BJ (cell line): ENCODE measurements around the gene SOCS4. TPM values are rescaled to one million over a fixed set of nuclear protein-coding genes. Genes with fewer than 3 reads are reported as not detected.
"Not testable (repeated sequence)": the region's sequence is repeated elsewhere in the genome, so short reads cannot be mapped to it uniquely, and the experiment has no call there.

Experiments used
- CTCF ChIA-PET: fragments of 350-600 bp; formaldehyde crosslinking; extraction: SDS; loops from one replicate; lab custom pipeline; 2021; ENCODE audit warnings: antibody characterized with exemption, inconsistent platforms; lab: Yijun Ruan, JAX
- POLR2A ChIA-PET: fragments of 300-600 bp; sonication (Branson Sonifier 250); formaldehyde crosslinking; extraction: SDS; loops from one replicate; lab custom pipeline; 2021; ENCODE audit warnings: antibody characterized with exemption; lab: Charles Lee
- DNase-seq: peaks from one replicate; pipeline ENCODE4 v3.0.0-alpha.2; 2011; ENCODE audit warnings: low read depth
- H3K27me3 ChIP-seq: 2 replicates; pipeline ENCODE4 v1.6.0; 2011; ENCODE audit warnings: low read length; ENCODE audit not compliant: control insufficient read depth, insufficient read depth
- H3K36me3 ChIP-seq: 2 replicates; pipeline ENCODE4 v1.5.1; 2011; ENCODE audit warnings: low read length; ENCODE audit not compliant: control insufficient read depth, insufficient read depth
- H3K4me3 ChIP-seq: 2 replicates; pipeline ENCODE4 v1.5.1; 2011; ENCODE audit warnings: low read depth, mild to moderate bottlenecking, control low read depth, low read length
- polyA plus RNA-seq: library from polyadenylated mRNA; depleted of rRNA; stranded (reverse); fragments of >200 nt; gene quantifications from 2 replicates; pipeline ENCODE4 v1.2.3, GENCODE V29; 2011
- TF ChIP-seq, protein P1 (sequence below): IDR thresholded peaks from 2 replicates; pipeline ENCODE4 v1.5.1; 2011; ENCODE audit warnings: low read depth, mild to moderate bottlenecking, control low read depth, inconsistent platforms, low read length, moderate library complexity; ENCODE audit not compliant: insufficient read depth

Gene SOCS4
- polyA plus RNA-seq, 1 experiment: 3.0 TPM

DNA sequence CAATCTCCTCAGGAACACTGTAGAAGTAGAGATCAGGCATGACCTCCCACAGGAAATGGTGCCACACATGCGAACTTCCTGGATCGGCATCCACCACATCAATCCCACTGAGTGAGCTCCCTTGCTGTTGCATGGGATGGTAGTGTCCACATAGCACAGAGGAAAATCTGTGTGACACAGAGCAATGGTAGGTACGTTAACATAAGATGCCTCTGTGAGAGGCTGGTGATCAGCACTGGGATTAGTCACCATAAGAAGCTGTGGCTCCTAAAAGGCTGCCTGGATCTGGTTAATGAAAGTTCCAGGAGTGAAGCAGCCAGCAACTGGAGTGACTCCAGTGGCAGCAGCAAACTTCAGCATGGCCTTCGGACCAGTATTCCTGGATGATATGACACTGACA lies 22.0 kb upstream of the SOCS4 start:
- POLR2A ChIA-PET: no interaction called here
- no peak for DNase-seq
- no peaks in the 10 kb centered on the region; the same call in 1 of the 2 replicates for H3K36me3 ChIP-seq
- TF ChIP-seq, protein P1, sequence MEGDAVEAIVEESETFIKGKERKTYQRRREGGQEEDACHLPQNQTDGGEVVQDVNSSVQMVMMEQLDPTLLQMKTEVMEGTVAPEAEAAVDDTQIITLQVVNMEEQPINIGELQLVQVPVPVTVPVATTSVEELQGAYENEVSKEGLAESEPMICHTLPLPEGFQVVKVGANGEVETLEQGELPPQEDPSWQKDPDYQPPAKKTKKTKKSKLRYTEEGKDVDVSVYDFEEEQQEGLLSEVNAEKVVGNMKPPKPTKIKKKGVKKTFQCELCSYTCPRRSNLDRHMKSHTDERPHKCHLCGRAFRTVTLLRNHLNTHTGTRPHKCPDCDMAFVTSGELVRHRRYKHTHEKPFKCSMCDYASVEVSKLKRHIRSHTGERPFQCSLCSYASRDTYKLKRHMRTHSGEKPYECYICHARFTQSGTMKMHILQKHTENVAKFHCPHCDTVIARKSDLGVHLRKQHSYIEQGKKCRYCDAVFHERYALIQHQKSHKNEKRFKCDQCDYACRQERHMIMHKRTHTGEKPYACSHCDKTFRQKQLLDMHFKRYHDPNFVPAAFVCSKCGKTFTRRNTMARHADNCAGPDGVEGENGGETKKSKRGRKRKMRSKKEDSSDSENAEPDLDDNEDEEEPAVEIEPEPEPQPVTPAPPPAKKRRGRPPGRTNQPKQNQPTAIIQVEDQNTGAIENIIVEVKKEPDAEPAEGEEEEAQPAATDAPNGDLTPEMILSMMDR: no peak
- no peaks in the 10 kb centered on the region for H3K27me3 ChIP-seq
- no peak overlapping the region for H3K4me3 ChIP-seq
- CTCF ChIA-PET: no interaction called here

DNA sequence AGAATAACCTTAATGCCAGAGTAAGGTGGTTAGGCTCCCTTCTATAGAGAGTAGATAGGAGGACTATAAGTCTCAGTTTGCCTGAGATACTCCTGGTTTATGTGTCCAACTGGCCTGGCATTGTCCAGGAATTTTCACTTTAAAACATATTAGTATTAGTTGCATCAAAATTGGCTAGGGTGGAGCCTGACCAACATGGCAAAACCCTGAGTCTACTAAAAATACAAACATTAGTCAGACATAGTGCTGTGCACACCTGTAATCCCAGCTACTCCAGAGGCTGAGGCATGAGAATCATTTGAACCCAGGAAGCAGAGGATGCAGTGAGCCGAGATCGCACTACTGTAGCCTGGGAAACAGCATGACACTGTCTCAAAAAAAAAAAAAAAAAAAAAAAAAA lies 12.0 kb upstream of the SOCS4 start:
- TF ChIP-seq, protein P1: no peak
- POLR2A ChIA-PET: no interaction called here
- Histone ChIP-seq H3K36me3 (no peaks in the 10 kb centered on the region), H3K4me3 (no peak overlapping the region), H3K27me3 (no peaks in the 10 kb centered on the region)
- CTCF ChIA-PET: interaction anchor here (0.9 to 1.7 kb wide), 2 partner anchors 37 to 451 kb away, joined by 3 to 7 read pairs; partner anchors contain the start of gene MAPK1IP1L
- no peak for DNase-seq

DNA sequence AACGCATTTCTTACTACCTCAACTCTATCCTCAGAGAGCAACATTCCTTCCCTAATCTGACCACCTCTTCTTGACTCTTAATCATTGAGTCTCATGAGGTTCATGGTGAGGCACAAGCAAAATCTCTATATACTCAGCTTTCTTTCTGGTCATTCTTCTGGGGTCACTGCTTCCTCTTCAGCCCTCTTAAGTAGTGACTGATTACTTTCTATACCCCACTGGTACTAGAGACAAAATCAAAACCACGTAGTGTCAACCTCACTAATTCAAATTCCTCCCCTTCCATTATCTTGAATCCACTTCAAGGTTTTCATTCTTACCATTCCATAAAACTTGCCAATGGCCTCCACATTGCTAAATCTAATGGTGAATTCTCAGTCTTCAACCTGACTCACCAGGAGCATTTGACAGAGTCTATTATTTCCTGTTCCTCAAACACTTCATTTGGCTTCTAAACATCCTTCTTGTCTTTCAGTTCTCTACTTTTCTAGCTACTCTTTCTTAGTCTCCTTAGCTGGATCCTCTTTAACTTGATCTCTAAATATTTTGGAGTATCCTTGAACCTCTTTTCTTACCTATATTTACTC lies 7.0 kb upstream of the SOCS4 start:
- DNase-seq: no peak
- ChIA-PET CTCF (interaction anchor here (0.6 kb wide), 1 partner anchor 193 kb away, joined by 5 read pairs; no protein-coding TSS in a partner anchor), POLR2A (no interaction called here)

GRCh38 chr14:55024365-55024764 lies 2.7 kb upstream of the SOCS4 start:
- H3K36me3 ChIP-seq, H3K4me3 ChIP-seq, DNase-seq, POLR2A ChIA-PET, CTCF ChIA-PET, H3K27me3 ChIP-seq: not testable (repeated sequence)

More for the DNA sequence above, 7.0 kb upstream of the SOCS4 start:
- Histone ChIP-seq H3K4me3 (no peak overlapping the region), H3K27me3 (no peaks in the 10 kb centered on the region), H3K36me3 (no peaks in the 10 kb centered on the region)
- TF ChIP-seq, protein P1: no peak

GRCh38 chr14:55025948-55026347 lies 1.1 kb upstream of the SOCS4 start:
- POLR2A ChIA-PET: no interaction called here
- DNase-seq: no peak
- H3K27me3 ChIP-seq: no peaks in the 10 kb centered on the region
- TF ChIP-seq, protein P1: no peak
- CTCF ChIA-PET: interaction anchor here (1.4 to 1.6 kb wide), 2 partner anchors 26 to 135 kb away, joined by 4 to 5 read pairs; partner anchors contain the start of gene MAPK1IP1L
- H3K4me3 ChIP-seq: peak overlapping the region; percentile 82
- H3K36me3 ChIP-seq: no peaks in the 10 kb centered on the region

DNA sequence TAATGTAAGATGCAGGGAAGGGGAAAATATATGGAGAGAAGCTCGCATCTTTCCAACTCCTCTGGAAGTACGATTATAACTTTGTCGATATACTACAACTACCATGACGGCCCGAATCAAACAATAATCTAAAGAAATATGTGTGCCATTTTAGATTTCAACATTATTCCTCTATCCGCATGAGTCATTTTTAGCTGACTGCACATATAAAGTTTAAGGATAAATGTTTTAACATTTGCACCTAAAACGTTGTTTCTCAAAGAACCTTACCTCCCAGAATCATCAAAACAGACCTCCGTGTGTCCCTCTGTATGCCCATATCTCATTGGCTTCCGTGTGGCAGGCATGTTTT lies 619 bp upstream of the SOCS4 start:
- peak overlapping the region; percentile 82 for H3K4me3 ChIP-seq
- POLR2A ChIA-PET: no interaction called here
- DNase-seq: no peak
- H3K36me3 ChIP-seq: no peaks in the 10 kb centered on the region
- TF ChIP-seq, protein P1: no peak
- no peaks in the 10 kb centered on the region for H3K27me3 ChIP-seq
- CTCF ChIA-PET: interaction anchor here (0.8 to 1.6 kb wide), 3 partner anchors 8 to 135 kb away, joined by 3 to 5 read pairs (median 4); partner anchors contain the start of gene MAPK1IP1L
